ENCODE measurements around the gene TXNDC2.

GRCh38 chr18:9928646-9929259 lies 43.0 kb downstream of the TXNDC2 start:
- no peak for TF ChIP-seq PATZ1 (CRISPR knock-in tag; IDR thresholded peaks at IDR 0.05; ENCODE audit: borderline replicate concordance)
- TF ChIP-seq ZFP3 (CRISPR knock-in tag; IDR thresholded peaks at IDR 0.05) = no peak
- no peak for TF ChIP-seq CSRNP3 (CRISPR knock-in tag; IDR thresholded peaks at IDR 0.05)
- TF ChIP-seq ZNF8 (CRISPR knock-in tag; IDR thresholded peaks at IDR 0.05) = no peak
- no peak for TF ChIP-seq ARNTL (CRISPR knock-in tag; IDR thresholded peaks at IDR 0.05; ENCODE audit: borderline replicate concordance, low read depth)

Data from SK-N-SH treated with all-trans-retinoic acid at 6 μM for 48 hours (cell line).